Measurements from ENCODE around the gene PAQR5.

The PAQR5 gene

GRCh38 chr15:69297642-69298353 is 914 bp upstream of the PAQR5 start:
- no peak overlapping the region for H3K4me2 ChIP-seq (ENCODE audit: low read depth, low read length, poor library complexity, severe bottlenecking)
- no peak overlapping the region for H3K4me3 ChIP-seq (ENCODE audit: low read length, poor library complexity, severe bottlenecking)
- no peaks in the 10 kb centered on the region for H3K27me3 ChIP-seq (ENCODE audit: insufficient read depth, low read length, poor library complexity, severe bottlenecking)

GRCh38 chr15:69298354-69298696 is 387 bp upstream of the PAQR5 start:
- H3K27me3 ChIP-seq (ENCODE audit: insufficient read depth, low read length, poor library complexity, severe bottlenecking): no peaks in the 10 kb centered on the region

More at GRCh38 chr15:69297642-69298353, 914 bp upstream of the PAQR5 start:
- H4K20me1 ChIP-seq (ENCODE audit: insufficient read depth, low read length, poor library complexity, severe bottlenecking): no peaks in the 10 kb centered on the region
- H3K9ac ChIP-seq (ENCODE audit: low read depth, low read length, poor library complexity, severe bottlenecking): no peak overlapping the region
- H2AFZ ChIP-seq (ENCODE audit: low read length): no peak overlapping the region
- TF ChIP-seq, protein P1, sequence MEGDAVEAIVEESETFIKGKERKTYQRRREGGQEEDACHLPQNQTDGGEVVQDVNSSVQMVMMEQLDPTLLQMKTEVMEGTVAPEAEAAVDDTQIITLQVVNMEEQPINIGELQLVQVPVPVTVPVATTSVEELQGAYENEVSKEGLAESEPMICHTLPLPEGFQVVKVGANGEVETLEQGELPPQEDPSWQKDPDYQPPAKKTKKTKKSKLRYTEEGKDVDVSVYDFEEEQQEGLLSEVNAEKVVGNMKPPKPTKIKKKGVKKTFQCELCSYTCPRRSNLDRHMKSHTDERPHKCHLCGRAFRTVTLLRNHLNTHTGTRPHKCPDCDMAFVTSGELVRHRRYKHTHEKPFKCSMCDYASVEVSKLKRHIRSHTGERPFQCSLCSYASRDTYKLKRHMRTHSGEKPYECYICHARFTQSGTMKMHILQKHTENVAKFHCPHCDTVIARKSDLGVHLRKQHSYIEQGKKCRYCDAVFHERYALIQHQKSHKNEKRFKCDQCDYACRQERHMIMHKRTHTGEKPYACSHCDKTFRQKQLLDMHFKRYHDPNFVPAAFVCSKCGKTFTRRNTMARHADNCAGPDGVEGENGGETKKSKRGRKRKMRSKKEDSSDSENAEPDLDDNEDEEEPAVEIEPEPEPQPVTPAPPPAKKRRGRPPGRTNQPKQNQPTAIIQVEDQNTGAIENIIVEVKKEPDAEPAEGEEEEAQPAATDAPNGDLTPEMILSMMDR (conservative IDR thresholded peaks at IDR 0.05; ENCODE audit: low read length): no peak
- TF ChIP-seq EZH2phosphoT487 (IDR thresholded peaks at IDR 0.05; ENCODE audit: borderline replicate concordance): no peak
- no peaks in the 10 kb centered on the region for H3K9me3 ChIP-seq (ENCODE audit: insufficient read depth, low read depth, low read length)
- H3K4me1 ChIP-seq (ENCODE audit: insufficient read depth, low read length, poor library complexity, severe bottlenecking): no peaks in the 10 kb centered on the region
- H3F3A ChIP-seq (ENCODE audit: low read depth): no peaks in the 10 kb centered on the region
- H3K36me3 ChIP-seq (ENCODE audit: insufficient read depth, low read length): no peaks in the 10 kb centered on the region
- H3K79me2 ChIP-seq (ENCODE audit: insufficient read depth, low read length): no peaks in the 10 kb centered on the region
- H3K9me2 ChIP-seq (replicated peaks; ENCODE audit: low read depth, low read length): no peaks in the 10 kb centered on the region

DNA sequence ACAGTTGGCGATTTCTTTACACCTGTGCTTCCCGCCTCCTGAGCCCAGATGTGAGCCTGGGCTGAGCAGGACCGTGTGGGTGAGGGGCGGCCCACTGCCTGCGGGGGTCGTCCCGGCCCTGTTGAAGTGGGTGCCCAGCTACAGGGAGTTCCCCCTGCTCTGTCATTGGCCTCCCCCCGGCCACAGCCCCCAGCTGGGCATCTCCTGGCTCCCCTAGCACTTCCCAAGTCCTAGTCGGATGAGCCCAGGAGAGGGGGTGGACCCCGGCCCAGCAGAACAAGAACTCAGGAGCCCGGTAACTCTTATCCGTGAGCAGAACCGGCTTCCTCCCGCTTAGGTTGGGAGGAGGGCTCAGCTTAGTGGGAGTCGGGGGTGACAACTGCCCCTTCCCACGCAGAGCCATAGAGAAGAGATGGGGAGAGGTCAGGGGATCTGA is 757 bp downstream of the PAQR5 start:
- H3K4me3 ChIP-seq (ENCODE audit: low read length, poor library complexity, severe bottlenecking): no peak overlapping the region
- no peaks in the 10 kb centered on the region for H3K4me1 ChIP-seq (ENCODE audit: insufficient read depth, low read length, poor library complexity, severe bottlenecking)
- no peaks in the 10 kb centered on the region for H3K27me3 ChIP-seq (ENCODE audit: insufficient read depth, low read length, poor library complexity, severe bottlenecking)
- no peaks in the 10 kb centered on the region for H3K36me3 ChIP-seq (ENCODE audit: insufficient read depth, low read length)
- H3K9me2 ChIP-seq (replicated peaks; ENCODE audit: low read depth, low read length): no peaks in the 10 kb centered on the region
- H4K20me1 ChIP-seq (ENCODE audit: insufficient read depth, low read length, poor library complexity, severe bottlenecking): no peaks in the 10 kb centered on the region
- no peak for TF ChIP-seq EZH2phosphoT487 (IDR thresholded peaks at IDR 0.05; ENCODE audit: borderline replicate concordance)
- TF ChIP-seq, protein P1 (conservative IDR thresholded peaks at IDR 0.05; ENCODE audit: low read length): no peak
- H3K4me2 ChIP-seq (ENCODE audit: low read depth, low read length, poor library complexity, severe bottlenecking): no peak overlapping the region
- no peaks in the 10 kb centered on the region for H3K9me3 ChIP-seq (ENCODE audit: insufficient read depth, low read depth, low read length)
- no peak overlapping the region for H2AFZ ChIP-seq (ENCODE audit: low read length)
- no peaks in the 10 kb centered on the region for H3F3A ChIP-seq (ENCODE audit: low read depth)
- no peaks in the 10 kb centered on the region for H3K79me2 ChIP-seq (ENCODE audit: insufficient read depth, low read length)
- no peak overlapping the region for H3K9ac ChIP-seq (ENCODE audit: low read depth, low read length, poor library complexity, severe bottlenecking)

More at GRCh38 chr15:69298354-69298696, 387 bp upstream of the PAQR5 start:
- no peaks in the 10 kb centered on the region for H3K36me3 ChIP-seq (ENCODE audit: insufficient read depth, low read length)
- no peaks in the 10 kb centered on the region for H3F3A ChIP-seq (ENCODE audit: low read depth)
- H3K4me2 ChIP-seq (ENCODE audit: low read depth, low read length, poor library complexity, severe bottlenecking): no peak overlapping the region
- no peaks in the 10 kb centered on the region for H3K9me3 ChIP-seq (ENCODE audit: insufficient read depth, low read depth, low read length)
- no peaks in the 10 kb centered on the region for H3K4me1 ChIP-seq (ENCODE audit: insufficient read depth, low read length, poor library complexity, severe bottlenecking)
- no peaks in the 10 kb centered on the region for H4K20me1 ChIP-seq (ENCODE audit: insufficient read depth, low read length, poor library complexity, severe bottlenecking)
- TF ChIP-seq, protein P1 (conservative IDR thresholded peaks at IDR 0.05; ENCODE audit: low read length): no peak
- TF ChIP-seq EZH2phosphoT487 (IDR thresholded peaks at IDR 0.05; ENCODE audit: borderline replicate concordance): no peak
- no peaks in the 10 kb centered on the region for H3K79me2 ChIP-seq (ENCODE audit: insufficient read depth, low read length)
- no peaks in the 10 kb centered on the region for H3K9me2 ChIP-seq (replicated peaks; ENCODE audit: low read depth, low read length)
- no peak overlapping the region for H3K4me3 ChIP-seq (ENCODE audit: low read length, poor library complexity, severe bottlenecking)
- H2AFZ ChIP-seq (ENCODE audit: low read length): no peak overlapping the region
- H3K9ac ChIP-seq (ENCODE audit: low read depth, low read length, poor library complexity, severe bottlenecking): no peak overlapping the region

Data from Loucy (cell line).